ENCODE data around the gene STK38L.

The STK38L gene

DNA sequence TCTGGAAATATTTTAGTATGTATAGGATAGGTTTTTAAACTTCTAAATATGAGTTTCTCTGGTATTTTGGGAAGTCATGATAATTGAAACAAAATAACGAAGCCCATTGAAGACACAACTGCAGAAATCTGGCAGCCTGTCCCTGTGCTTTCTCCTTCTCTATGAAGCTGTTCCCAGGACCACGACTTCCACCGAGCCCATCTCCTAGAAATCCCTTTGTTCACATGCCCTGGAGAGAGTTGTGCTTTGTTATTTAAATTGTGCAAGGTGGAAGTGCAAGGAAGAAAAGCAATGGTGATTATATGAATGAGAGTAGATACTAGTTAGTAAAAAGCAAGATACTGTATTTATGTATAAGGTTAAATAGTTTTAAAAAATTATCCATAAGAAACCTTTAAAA is 32.2 kb downstream of the STK38L start:
- H3K9ac ChIP-seq (ENCODE audit: low read depth, low read length) = no peak overlapping the region
- no peaks in the 10 kb centered on the region for H3K9me3 ChIP-seq (ENCODE audit: control insufficient read depth, insufficient read depth, low read length)
- H3K4me1 ChIP-seq (ENCODE audit: insufficient read depth, low read length) = peaks cover 20% of the 10 kb centered on the region
- no peaks in the 10 kb centered on the region for H3K36me3 ChIP-seq (ENCODE audit: insufficient read depth, low read length)

DNA sequence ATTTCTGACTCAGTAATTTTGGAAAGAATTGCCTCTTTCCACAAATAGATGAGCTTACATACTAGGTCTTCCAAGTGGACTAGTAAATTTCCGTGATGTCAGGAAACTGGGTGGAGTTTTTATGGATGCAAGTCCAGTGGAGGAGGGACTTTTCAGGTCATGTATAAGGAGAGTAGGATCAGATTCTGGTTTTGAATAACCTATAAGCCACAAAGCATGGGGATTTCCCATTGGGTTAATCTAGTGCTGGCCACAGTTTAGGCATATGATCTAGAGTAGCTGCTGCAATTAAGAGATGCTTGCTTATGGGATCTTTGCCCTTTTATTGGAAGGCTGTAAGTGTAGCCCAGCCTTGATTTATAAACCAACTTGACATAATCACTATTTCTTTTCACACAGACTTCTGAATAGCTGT is 33.8 kb downstream of the STK38L start:
- H3K4me1 ChIP-seq (ENCODE audit: insufficient read depth, low read length) = peaks cover 20% of the 10 kb centered on the region
- no peak overlapping the region for H3K9ac ChIP-seq (ENCODE audit: low read depth, low read length)
- H3K36me3 ChIP-seq (ENCODE audit: insufficient read depth, low read length) = no peaks in the 10 kb centered on the region
- no peaks in the 10 kb centered on the region for H3K9me3 ChIP-seq (ENCODE audit: control insufficient read depth, insufficient read depth, low read length)

DNA sequence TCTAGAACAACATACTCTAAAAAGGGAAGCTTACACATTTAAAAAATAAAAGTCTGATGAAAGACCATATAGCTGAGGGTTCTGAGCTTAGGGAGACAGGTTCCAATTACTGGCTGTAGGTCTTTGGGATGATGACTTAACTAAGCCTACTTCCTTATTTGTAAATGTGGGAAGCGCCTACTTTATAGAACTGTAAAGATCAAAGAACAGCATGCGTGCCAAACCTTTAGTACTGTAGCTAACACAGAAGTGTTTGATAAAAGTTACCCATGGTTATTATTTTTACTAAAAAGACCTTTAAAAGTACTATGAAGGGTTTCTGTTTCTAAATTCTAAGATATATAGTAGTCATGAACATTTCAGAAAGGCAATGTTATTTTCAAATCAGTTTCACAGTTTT is 35.7 kb downstream of the STK38L start:
- Histone ChIP-seq H3K9me3 (ENCODE audit: control insufficient read depth, insufficient read depth, low read length) (no peaks in the 10 kb centered on the region), H3K36me3 (ENCODE audit: insufficient read depth, low read length) (no peaks in the 10 kb centered on the region), H3K4me1 (ENCODE audit: insufficient read depth, low read length) (peaks cover 20% of the 10 kb centered on the region), H3K9ac (ENCODE audit: low read depth, low read length) (no peak overlapping the region)

DNA sequence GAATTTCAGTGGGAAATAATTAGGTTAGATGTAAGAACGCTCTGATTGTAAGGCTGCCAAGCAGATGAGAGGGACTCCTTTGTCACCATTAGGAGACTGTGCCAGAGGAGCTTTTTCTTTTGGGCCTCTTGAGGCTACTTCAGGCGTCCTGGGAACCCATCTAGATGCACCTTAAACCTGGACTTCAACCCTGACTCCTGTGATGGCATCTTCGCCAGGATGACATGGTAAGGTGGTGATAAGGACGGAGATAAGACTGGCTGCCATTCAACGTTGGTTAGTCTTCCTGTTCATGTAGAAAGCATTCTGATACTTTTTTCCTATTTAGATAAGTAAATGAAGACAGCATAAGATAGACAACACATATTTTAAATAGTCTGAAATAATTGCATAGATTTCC is 36.3 kb downstream of the STK38L start:
- H3K9me3 ChIP-seq (ENCODE audit: control insufficient read depth, insufficient read depth, low read length) = no peaks in the 10 kb centered on the region
- no peaks in the 10 kb centered on the region for H3K36me3 ChIP-seq (ENCODE audit: insufficient read depth, low read length)
- H3K4me1 ChIP-seq (ENCODE audit: insufficient read depth, low read length) = peaks cover 21% of the 10 kb centered on the region

DNA sequence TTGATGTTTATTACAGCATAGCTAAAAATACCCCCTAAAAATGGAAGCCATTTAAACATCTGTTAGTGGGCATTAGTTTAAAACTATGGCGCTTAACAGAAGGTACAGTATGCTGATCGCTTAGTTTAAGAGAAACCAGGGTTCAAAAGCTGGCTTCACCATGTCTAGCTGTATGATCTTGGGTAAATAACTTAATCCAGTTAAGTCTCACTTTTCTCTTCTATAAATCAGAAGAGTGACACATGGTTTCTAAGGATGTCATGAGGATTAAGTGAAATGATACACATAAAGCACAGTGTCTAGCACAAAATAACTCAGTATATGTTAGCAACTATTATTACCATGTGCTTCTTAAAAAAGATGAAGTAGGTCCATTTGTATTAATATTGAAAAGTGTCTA is 38.7 kb downstream of the STK38L start:
- H3K4me1 ChIP-seq (ENCODE audit: insufficient read depth, low read length) = peaks cover 11% of the 10 kb centered on the region
- no peaks in the 10 kb centered on the region for H3K9me3 ChIP-seq (ENCODE audit: control insufficient read depth, insufficient read depth, low read length)
- no peaks in the 10 kb centered on the region for H3K36me3 ChIP-seq (ENCODE audit: insufficient read depth, low read length)
- no peak overlapping the region for H3K9ac ChIP-seq (ENCODE audit: low read depth, low read length)

More for the DNA sequence above, 36.3 kb downstream of the STK38L start:
- no peak overlapping the region for H3K9ac ChIP-seq (ENCODE audit: low read depth, low read length)

DNA sequence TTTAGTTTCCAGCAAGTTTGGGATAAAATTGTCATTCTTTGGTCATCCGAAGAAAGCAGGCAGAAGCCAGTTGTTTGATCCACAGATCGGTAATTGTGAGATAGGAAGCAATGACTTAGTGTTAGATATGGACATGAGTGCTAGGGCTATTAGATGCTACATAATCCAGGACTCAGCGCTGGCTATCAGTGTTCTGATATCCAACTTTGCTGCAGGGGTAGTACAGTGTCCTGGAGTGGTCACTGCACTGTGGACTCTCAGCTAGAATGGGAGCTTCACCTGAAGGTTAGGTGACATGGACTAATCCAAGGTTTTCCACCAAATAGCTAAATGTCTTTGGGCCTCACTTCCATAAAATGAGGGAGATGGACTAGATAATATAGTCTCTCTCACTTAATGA is 39.9 kb downstream of the STK38L start:
- Histone ChIP-seq H3K36me3 (ENCODE audit: insufficient read depth, low read length) (no peaks in the 10 kb centered on the region), H3K9ac (ENCODE audit: low read depth, low read length) (no peak overlapping the region), H3K4me1 (ENCODE audit: insufficient read depth, low read length) (peaks cover 5% of the 10 kb centered on the region; the same call in 1 of the 2 replicates), H3K9me3 (ENCODE audit: control insufficient read depth, insufficient read depth, low read length) (no peaks in the 10 kb centered on the region)

DNA sequence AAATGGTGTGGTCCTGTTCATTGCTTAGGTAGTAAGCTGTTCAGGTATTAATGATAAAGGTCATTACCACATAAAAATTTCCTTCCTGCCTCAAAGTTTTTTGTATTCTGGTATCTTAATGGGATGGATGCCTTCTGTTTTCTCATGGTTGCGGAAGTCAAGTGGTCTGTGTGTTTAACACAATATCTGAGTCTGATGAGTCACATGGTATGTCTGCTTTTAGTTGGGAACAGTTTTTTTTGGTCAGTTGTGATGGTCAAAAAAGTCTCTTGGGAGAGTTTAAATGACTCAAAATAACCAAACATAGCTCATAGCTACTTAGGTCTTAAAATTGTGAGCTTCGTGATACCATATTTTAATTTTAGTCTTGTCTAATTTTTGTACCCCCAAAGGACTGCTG is 40.7 kb downstream of the STK38L start:
- no peaks in the 10 kb centered on the region for H3K36me3 ChIP-seq (ENCODE audit: insufficient read depth, low read length)
- no peak overlapping the region for H3K9ac ChIP-seq (ENCODE audit: low read depth, low read length)
- no peaks in the 10 kb centered on the region for H3K9me3 ChIP-seq (ENCODE audit: control insufficient read depth, insufficient read depth, low read length)
- peaks cover 5% of the 10 kb centered on the region; the same call in 1 of the 2 replicates for H3K4me1 ChIP-seq (ENCODE audit: insufficient read depth, low read length)

DNA sequence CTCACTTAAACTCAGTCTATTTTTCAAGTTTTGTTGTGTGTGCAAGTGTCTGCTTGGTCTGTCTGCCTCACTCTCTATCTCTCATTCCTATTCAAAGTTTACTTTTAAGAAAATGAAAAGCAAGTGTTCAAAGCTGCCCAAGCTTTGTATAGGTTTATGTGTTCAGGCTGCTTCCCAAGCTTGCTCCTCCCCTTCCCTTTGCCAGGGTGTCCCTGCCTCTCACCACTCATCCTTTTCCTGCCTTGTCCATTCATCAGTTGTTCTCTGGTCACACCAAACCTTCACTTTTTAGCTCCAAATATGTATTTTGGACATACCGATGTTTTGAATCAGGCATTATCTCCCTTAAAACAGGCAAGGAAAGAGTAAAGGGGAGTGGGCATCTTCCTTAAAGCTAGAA is 41.3 kb downstream of the STK38L start:
- no peak overlapping the region for H3K9ac ChIP-seq (ENCODE audit: low read depth, low read length)
- peaks cover 8% of the 10 kb centered on the region; the same call in 1 of the 2 replicates for H3K4me1 ChIP-seq (ENCODE audit: insufficient read depth, low read length)
- no peaks in the 10 kb centered on the region for H3K9me3 ChIP-seq (ENCODE audit: control insufficient read depth, insufficient read depth, low read length)
- H3K36me3 ChIP-seq (ENCODE audit: insufficient read depth, low read length) = no peaks in the 10 kb centered on the region

DNA sequence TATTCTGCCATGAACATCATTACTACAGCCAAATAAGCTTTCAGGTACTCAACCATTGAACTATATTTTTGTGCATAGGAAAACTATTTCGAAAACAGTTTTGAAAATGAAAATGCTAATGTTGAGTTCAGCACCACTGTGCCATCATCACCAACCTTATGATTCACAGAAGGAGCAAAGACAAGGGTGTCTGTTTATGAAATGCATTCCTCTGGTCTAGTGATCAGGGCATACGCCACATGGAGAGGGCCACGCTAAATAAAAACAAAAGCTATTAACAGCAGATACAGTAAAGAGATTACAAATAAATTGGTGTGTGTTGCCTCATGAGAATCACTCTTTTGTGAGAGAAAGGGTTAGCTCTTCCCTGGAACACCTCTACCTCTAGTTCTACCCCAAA is 45.3 kb downstream of the STK38L start:
- Histone ChIP-seq H3K4me1 (ENCODE audit: insufficient read depth, low read length) (peaks cover 25% of the 10 kb centered on the region; the same call in 1 of the 2 replicates), H3K9ac (ENCODE audit: low read depth, low read length) (no peak overlapping the region), H3K9me3 (ENCODE audit: control insufficient read depth, insufficient read depth, low read length) (no peaks in the 10 kb centered on the region)

DNA sequence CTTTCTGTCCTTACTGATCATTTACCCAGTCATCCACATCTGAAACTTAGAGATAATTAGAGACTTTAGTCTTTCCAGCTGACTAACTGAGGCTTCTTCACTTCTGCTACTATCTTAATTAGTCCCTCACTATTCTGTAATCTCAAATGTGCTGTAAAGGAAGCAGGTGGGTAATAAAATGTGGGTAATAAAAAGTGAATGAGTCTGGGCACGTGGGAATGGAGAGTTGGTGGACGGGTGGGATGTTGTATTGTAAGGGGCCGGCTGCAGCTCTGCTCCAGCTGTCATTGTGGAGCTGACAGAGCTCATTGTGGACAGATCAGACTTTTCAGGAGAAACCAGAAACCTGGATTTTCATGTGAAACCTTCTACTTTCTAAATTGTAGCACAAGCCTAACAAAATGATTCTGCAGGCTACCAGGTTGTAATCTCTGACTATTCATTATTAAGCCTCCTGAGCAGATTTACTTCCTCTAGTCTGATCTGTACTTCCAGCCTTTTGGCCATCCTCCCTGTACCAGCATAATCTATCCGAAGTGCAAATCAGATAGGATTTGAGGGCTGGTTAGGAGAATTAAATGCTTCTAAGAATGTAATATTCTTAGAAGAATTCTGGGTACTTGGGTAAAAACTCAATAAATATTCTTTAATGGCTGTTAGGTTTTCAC is 46.5 kb downstream of the STK38L start:
- H3K36me3 ChIP-seq (ENCODE audit: insufficient read depth, low read length) = no peaks in the 10 kb centered on the region
- peaks cover 22% of the 10 kb centered on the region; the same call in 1 of the 2 replicates for H3K4me1 ChIP-seq (ENCODE audit: insufficient read depth, low read length)
- no peaks in the 10 kb centered on the region for H3K9me3 ChIP-seq (ENCODE audit: control insufficient read depth, insufficient read depth, low read length)
- no peak overlapping the region for H3K9ac ChIP-seq (ENCODE audit: low read depth, low read length)

More for the DNA sequence above, 45.3 kb downstream of the STK38L start:
- H3K36me3 ChIP-seq (ENCODE audit: insufficient read depth, low read length) = no peaks in the 10 kb centered on the region

DNA sequence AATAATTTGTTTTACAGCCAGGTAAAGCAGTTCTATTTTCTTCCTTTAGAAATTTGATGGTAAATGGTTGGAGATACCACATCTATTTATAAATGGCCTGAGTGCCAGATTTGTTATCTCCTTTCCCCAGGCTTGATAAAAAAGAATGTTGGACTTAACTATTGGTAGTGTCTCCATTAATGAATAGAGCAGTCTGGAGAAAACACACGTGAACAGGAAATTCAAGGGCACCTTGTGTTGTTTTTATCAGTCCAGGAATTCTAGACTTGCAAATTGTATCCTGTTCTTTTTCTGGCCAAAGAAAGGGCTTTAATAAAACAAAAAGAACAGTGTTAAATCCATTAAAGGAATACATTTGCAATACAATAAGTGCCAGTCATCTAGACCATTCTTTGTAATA is 47.8 kb downstream of the STK38L start:
- no peak overlapping the region for H3K9ac ChIP-seq (ENCODE audit: low read depth, low read length)
- no peaks in the 10 kb centered on the region for H3K9me3 ChIP-seq (ENCODE audit: control insufficient read depth, insufficient read depth, low read length)

DNA sequence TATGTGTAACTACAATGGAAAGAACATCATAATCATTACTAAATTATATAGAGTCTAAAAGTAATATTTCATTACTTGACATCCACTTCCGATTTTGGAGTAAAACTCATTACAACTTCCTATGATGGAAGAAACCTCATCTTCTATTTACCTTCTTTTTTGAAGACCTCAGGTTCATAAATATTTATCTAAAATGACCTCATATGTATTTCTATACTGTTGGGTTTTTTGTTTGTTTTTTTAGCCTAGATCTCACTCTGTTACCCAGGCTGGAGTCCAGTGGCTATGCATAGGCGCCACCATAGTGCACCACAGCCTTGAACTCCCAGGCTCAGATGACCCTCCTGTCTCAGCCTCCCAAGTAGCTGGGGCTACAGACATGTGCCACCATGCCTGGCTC is 48.6 kb downstream of the STK38L start:
- Histone ChIP-seq H3K9me3 (ENCODE audit: control insufficient read depth, insufficient read depth, low read length) (no peaks in the 10 kb centered on the region), H3K4me1 (ENCODE audit: insufficient read depth, low read length) (peaks cover 20% of the 10 kb centered on the region; the same call in 1 of the 2 replicates), H3K36me3 (ENCODE audit: insufficient read depth, low read length) (no peaks in the 10 kb centered on the region), H3K9ac (ENCODE audit: low read depth, low read length) (no peak overlapping the region)

More for the DNA sequence above, 47.8 kb downstream of the STK38L start:
- no peaks in the 10 kb centered on the region for H3K36me3 ChIP-seq (ENCODE audit: insufficient read depth, low read length)
- H3K4me1 ChIP-seq (ENCODE audit: insufficient read depth, low read length) = peaks cover 20% of the 10 kb centered on the region; the same call in 1 of the 2 replicates

DNA sequence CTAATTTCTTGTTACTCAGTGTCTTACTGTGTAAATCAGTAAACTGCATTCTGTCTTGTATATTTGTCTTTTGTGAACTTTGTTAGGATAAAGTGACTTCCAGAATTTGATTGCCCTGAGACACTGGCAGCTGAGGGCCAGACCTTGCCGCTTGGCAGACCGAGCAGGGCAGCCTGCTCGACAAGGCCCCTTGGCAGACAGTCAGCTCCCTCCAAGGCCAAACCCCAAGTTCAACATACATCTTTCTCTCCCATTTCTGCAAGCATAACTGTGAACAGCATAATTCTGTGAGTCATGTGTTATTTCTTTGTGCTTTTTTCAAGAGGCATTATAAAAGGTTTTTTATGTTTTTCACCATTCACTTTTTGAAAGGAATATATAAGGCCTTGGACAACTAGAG is 49.4 kb downstream of the STK38L start:
- Histone ChIP-seq H3K36me3 (ENCODE audit: insufficient read depth, low read length) (no peaks in the 10 kb centered on the region), H3K9me3 (ENCODE audit: control insufficient read depth, insufficient read depth, low read length) (no peaks in the 10 kb centered on the region), H3K4me1 (ENCODE audit: insufficient read depth, low read length) (peaks cover 20% of the 10 kb centered on the region; the same call in 1 of the 2 replicates), H3K9ac (ENCODE audit: low read depth, low read length) (no peak overlapping the region)

DNA sequence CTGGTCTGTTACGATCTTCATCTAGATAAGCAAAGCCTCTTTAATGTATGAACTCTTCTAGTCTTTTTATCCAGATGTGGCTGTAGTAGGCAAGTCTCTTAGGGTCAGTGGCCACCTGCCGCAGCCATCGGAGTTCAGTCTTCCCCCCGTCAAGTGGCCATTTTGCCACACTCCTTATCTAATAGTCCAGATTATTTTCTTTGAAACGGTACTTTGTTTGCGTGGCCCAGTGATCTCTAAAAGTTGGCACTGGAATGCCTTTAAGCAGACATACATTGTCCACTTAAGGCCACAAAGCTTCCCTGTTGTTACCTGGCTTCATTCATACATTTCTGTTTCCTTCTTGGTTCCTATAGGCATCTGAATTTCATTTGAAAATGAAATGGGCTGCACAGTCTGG is 52.6 kb downstream of the STK38L start:
- Histone ChIP-seq H3K9me3 (ENCODE audit: control insufficient read depth, insufficient read depth, low read length) (no peaks in the 10 kb centered on the region), H3K36me3 (ENCODE audit: insufficient read depth, low read length) (0 out of 2 replicates have a peak, but pooled peaks cover 4% of the 10 kb centered on the region), H3K9ac (ENCODE audit: low read depth, low read length) (no peak overlapping the region), H3K4me1 (ENCODE audit: insufficient read depth, low read length) (peaks cover 4% of the 10 kb centered on the region; the same call in 1 of the 2 replicates)

DNA sequence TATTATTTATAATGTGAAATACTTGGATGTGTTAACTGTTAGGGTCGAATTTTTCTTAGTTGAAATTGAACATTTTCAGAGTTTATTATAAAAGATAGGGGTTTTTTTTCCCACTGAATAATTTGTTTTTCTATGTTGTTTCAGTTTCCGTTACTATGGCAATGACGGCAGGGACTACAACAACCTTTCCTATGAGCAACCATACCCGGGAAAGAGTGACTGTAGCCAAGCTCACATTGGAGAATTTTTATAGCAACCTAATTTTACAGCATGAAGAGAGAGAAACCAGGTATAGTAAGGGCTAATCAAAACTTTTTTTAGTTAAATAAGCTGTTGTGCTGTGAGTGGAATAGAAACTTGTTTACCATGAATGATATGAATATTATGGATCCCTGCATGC is 53.5 kb downstream of the STK38L start:
- H3K4me1 ChIP-seq (ENCODE audit: insufficient read depth, low read length) = no peaks in the 10 kb centered on the region
- no peaks in the 10 kb centered on the region for H3K9me3 ChIP-seq (ENCODE audit: control insufficient read depth, insufficient read depth, low read length)
- no peak overlapping the region for H3K9ac ChIP-seq (ENCODE audit: low read depth, low read length)
- H3K36me3 ChIP-seq (ENCODE audit: insufficient read depth, low read length) = 0 out of 2 replicates have a peak, but pooled peaks cover 4% of the 10 kb centered on the region

Data from ES-I3 (cell line).